Smooth muscle cell (in vitro differentiated cells): ENCODE data around the gene SLC9A6. TPM values are rescaled to one million over a fixed set of nuclear protein-coding genes. Genes with fewer than 3 reads are reported as not detected.

Source experiments
- DNase-seq: peaks from one replicate; lab custom pipeline; 2025; ENCODE audit not compliant: unreplicated experiment; lab: John Stamatoyannopoulos, UW
- H2AFZ ChIP-seq: fragments of 200-600 bp; sonication (generic); 2 replicates; pipeline ENCODE4 v1.6.0; 2016; ENCODE audit warnings: antibody characterized with exemption, low read depth, mild to moderate bottlenecking
- H3F3A ChIP-seq: fragments of 200-600 bp; sonication (generic); 2 replicates; pipeline ENCODE4 v1.6.0; 2017; ENCODE audit warnings: antibody characterized with exemption, low read depth
- H3K27ac ChIP-seq: fragments of 200-600 bp; sonication (generic); 2 replicates; pipeline ENCODE4 v1.5.1; 2016; ENCODE audit warnings: low read depth, mild to moderate bottlenecking
- H3K27me3 ChIP-seq: fragments of 200-600 bp; sonication (generic); 2 replicates; pipeline ENCODE4 v1.6.1; 2016; ENCODE audit warnings: low read depth, mild to moderate bottlenecking
- H3K36me3 ChIP-seq: fragments of 200-600 bp; sonication (generic); 2 replicates; pipeline ENCODE4 v1.5.1; 2016; ENCODE audit warnings: low read depth
- H3K4me1 ChIP-seq: fragments of 200-600 bp; sonication (generic); 2 replicates; pipeline ENCODE4 v1.5.1; 2016; ENCODE audit warnings: low read depth
- H3K4me2 ChIP-seq: fragments of 200-600 bp; sonication (generic); 2 replicates; pipeline ENCODE4 v1.6.0; 2016; ENCODE audit warnings: mild to moderate bottlenecking
- H3K4me3 ChIP-seq: fragments of 200-600 bp; sonication (generic); 2 replicates; pipeline ENCODE4 v1.5.1; 2016; ENCODE audit warnings: mild to moderate bottlenecking
- H3K79me2 ChIP-seq: fragments of 200-600 bp; sonication (generic); 2 replicates; pipeline ENCODE4 v1.6.0; 2016; ENCODE audit warnings: low read depth, mild to moderate bottlenecking
- H3K9ac ChIP-seq: fragments of 200-600 bp; sonication (generic); 2 replicates; pipeline ENCODE4 v1.6.0; 2016; ENCODE audit warnings: low read depth
- H3K9me3 ChIP-seq: fragments of 200-600 bp; sonication (generic); replicated peaks from 2 replicates; pipeline ENCODE4 v1.5.1; 2016; ENCODE audit warnings: low read depth
- H4K20me1 ChIP-seq: fragments of 200-600 bp; sonication (generic); 2 replicates; pipeline ENCODE4 v1.6.0; 2016; ENCODE audit warnings: low read depth
- CTCF ChIP-seq: fragments of 200-600 bp; sonication (generic); IDR thresholded peaks from 2 replicates; pipeline ENCODE4 v1.5.1; 2017; ENCODE audit warnings: borderline replicate concordance, mild to moderate bottlenecking, antibody characterized with exemption; ENCODE audit not compliant: insufficient read depth, poor library complexity, severe bottlenecking
- WGBS: methylation state at CpG from one replicate; pipeline ENCODE4 v1.1.7; 2016; ENCODE audit warnings: low lambda C conversion rate; 5-methylcytosine and 5-hydroxymethylcytosine counted together
- polyA plus RNA-seq: library from polyadenylated mRNA; unstranded; fragments of >200 nt; fragmentation: Nextera tagmentation; extraction: Ambion mirVana; gene quantifications from 2 replicates; pipeline ENCODE4 v1.2.1, GENCODE V29; 2016
- total RNA-seq: library from RNA; depleted of rRNA; stranded (reverse); fragments of >200 nt; gene quantifications from 2 replicates; pipeline ENCODE4 v1.2.3, GENCODE V29; 2014

The SLC9A6 gene
- total and polyA plus RNA-seq, 2 experiments from 2014 or later: 11.6 to 19.8 TPM

GRCh38 chrX:136028383-136028984 lies 43.2 kb downstream of the SLC9A6 start:
- no peak for DNase-seq
- Histone ChIP-seq H3K9ac (no peak overlapping the region), H3K36me3 (no peaks in the 10 kb centered on the region)

GRCh38 chrX:136029766-136030165 lies 44.5 kb downstream of the SLC9A6 start:
- Histone ChIP-seq H3K4me3 (no peak overlapping the region), H3F3A (no peaks in the 10 kb centered on the region), H3K27ac (peak overlapping the region; percentile 89), H2AFZ (no peak overlapping the region), H3K9ac (peak overlapping the region; percentile 75), H3K27me3 (no peaks in the 10 kb centered on the region), H3K36me3 (no peaks in the 10 kb centered on the region), H3K4me2 (peak overlapping the region; percentile 24), H3K79me2 (no peaks in the 10 kb centered on the region), H3K9me3 (no peaks in the 10 kb centered on the region), H4K20me1 (no peaks in the 10 kb centered on the region), H3K4me1 (no peaks in the 10 kb centered on the region)
- no peak for TF ChIP-seq CTCF
- WGBS: 95% methylated on average over 2 of the region's 2 CpGs
- DNase-seq: no peak

More at GRCh38 chrX:136028383-136028984, 43.2 kb downstream of the SLC9A6 start:
- Histone ChIP-seq H4K20me1 (no peaks in the 10 kb centered on the region), H3K27me3 (no peaks in the 10 kb centered on the region), H3K9me3 (no peaks in the 10 kb centered on the region), H3K27ac (no peak overlapping the region), H3F3A (no peaks in the 10 kb centered on the region), H2AFZ (no peak overlapping the region), H3K4me3 (no peak overlapping the region), H3K4me1 (no peaks in the 10 kb centered on the region), H3K79me2 (no peaks in the 10 kb centered on the region), H3K4me2 (no peak overlapping the region)
- peak; percentile 58 for TF ChIP-seq CTCF

- H3K27ac ChIP-seq: peak overlapping the region; percentile 89
- no peaks in the 10 kb centered on the region for H4K20me1 ChIP-seq
- TF ChIP-seq CTCF: no peak
- H3K4me1 ChIP-seq: no peaks in the 10 kb centered on the region
- no peaks in the 10 kb centered on the region for H3K9me3 ChIP-seq
- H3K27me3 ChIP-seq: no peaks in the 10 kb centered on the region
- no peaks in the 10 kb centered on the region for H3F3A ChIP-seq
- no peaks in the 10 kb centered on the region for H3K79me2 ChIP-seq
- H3K9ac ChIP-seq: peak overlapping the region; percentile 75
- H3K4me2 ChIP-seq: peak overlapping the region; percentile 52
- DNase-seq: no peak
- no peak overlapping the region for H2AFZ ChIP-seq
- WGBS: 51% methylated on average over 9 of the region's 9 CpGs
- no peaks in the 10 kb centered on the region for H3K36me3 ChIP-seq
- no peak overlapping the region for H3K4me3 ChIP-seq
Observed at GRCh38 chrX:136030303-136031191, 45.3 kb downstream of the SLC9A6 start.

- DNase-seq: no peak
- Histone ChIP-seq H4K20me1 (no peaks in the 10 kb centered on the region), H3K27ac (no peak overlapping the region), H3K27me3 (no peaks in the 10 kb centered on the region), H3K4me3 (no peak overlapping the region), H2AFZ (no peak overlapping the region), H3K79me2 (no peaks in the 10 kb centered on the region), H3K9me3 (no peaks in the 10 kb centered on the region), H3F3A (no peaks in the 10 kb centered on the region), H3K4me2 (no peak overlapping the region), H3K4me1 (no peaks in the 10 kb centered on the region), H3K36me3 (no peaks in the 10 kb centered on the region), H3K9ac (no peak overlapping the region)
- TF ChIP-seq CTCF: no peak
- 79% methylated on average over 5 of the region's 5 CpGs for WGBS
Observed at GRCh38 chrX:136031626-136032025, 46.4 kb downstream of the SLC9A6 start.
